Activated CD4-positive, alpha-beta T cell treated with anti-CD3 and anti-CD28 coated beads for 48 hours (primary cell): ENCODE measurements around the gene CIDEB.
A peak's percentile ranks its signal among the peaks of the same experiment; 100 is the strongest.

Source experiments
- DNase-seq: peaks from one replicate; pipeline ENCODE4 v3.0.0-alpha.2; 2020

CIDEB gene

DNA sequence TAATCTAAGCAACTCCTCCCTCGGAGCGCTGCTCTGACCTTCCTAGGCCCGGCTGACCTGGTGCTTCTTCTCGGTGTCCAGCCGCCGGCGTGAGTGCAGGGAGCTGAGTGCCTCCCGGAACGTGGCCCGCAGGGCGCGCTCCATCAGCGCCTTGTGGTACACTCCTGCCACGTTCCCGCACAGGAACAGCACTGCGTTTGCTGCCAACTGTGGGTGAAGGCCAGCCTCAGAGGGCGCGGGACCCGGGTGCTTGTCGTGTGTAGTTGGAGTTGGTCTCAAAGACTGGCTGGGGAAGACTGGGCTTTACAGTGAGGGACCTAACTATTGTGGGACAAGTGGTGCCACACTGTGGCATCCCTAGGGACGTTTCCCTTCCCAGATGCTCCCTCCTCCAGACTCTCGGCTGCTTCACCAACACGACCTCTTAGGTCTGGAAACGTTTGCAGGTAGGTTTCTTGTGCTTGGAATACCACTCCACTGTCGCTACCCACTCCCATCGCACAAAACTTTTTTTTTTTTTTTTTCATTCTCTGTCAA, 24.0 kb upstream of the CIDEB start:
- no peak for DNase-seq

DNA sequence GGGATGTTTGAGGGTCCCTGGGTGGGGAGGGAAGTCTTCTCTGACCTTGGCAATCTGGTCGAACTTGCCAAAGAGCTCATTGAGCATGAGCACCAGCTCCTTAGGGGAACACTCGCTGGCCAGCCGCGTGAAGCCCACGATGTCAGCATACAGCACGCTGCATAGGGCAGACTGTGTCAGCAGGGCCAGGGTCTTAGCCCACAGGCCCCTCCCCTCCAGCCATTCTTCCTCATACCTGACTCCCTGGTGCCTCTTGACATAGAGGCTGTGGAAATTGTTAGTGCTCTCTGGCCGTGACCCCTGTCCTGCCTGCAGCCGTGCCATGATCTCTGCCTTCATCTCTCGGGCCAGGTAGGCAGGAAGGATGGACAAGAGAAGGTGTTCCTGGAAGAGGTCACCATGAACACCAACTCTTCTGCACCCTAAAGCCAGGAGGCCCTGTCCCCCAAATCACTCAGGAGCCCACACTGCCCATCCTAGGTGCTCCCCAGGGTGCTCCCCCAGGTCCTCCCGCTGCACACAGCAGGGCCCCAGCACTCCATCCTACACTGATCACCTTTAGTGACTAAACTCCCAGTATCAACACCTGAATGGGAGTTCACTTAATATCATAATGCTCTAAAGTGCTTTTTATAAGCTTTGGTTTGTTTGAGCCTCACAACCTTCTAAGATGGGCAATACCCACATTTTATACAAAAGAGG, 23.3 kb upstream of the CIDEB start:
- DNase-seq, result no peak

DNA sequence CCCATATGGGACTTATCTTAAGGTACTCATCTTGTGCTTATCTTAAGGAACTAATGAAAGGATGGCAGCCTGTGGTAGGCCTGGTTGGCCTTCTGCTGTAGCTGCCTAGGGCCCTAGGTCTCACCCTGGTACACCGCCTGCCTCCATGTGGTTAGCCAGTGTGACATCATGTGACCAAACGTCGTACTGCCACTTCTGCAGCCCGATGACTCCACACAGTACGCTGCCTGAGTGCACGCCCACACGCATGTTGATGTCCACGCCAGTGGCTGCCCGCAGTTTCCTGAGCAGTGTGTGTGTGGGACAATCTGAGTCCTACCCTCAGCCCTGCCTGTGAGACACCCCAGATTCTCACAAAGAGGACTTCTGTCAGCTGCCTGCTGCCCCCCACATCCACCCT, 22.0 kb upstream of the CIDEB start:
- peak; percentile 59 for DNase-seq

DNA sequence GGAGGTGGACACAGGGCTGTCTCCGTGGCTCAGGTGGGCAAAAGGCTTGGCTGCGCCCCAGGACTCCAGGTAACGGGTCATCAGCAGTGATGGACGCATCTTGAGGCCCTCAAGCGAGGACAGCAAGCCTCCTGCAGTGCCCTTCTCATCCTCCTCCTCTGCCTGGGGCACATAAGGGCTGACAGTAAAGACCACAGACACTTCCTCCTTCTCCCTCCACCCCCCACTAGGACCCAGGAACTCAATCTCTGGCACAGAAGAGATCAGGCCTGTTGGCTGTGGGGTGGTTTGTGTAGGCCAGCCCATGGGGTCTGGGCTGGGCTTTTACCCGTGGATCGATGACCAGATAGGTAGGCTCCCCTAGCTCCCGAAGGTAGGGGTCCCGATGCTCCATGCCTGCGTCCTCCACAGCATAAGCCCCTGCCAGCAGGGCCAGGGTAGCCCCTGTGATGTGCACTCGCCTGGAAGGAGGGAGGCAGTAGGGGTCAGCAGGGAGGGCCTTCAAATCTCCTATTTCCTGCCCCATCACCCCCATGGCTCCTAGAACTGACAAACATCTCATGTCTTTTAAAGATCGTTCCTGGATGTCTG, 21.4 kb upstream of the CIDEB start:
- no peak for DNase-seq

DNA sequence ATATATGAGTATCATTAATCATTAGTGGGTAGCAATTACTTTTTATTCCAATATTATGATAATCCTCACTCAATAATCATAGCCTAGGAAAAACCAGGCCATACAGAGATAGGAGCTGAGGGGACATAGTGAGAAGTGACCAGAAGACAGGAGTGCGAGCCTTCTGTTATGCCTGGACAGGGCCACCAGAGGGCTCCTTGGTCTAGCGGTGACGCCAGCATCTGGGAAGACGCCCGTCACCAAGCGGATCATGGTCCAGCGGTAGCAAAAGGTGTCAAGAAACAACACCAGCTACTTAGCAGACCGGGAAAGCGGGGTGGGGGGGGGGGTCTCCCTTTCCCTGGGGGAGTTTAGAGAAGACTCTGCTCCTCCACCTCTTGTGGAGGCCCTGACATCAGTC, 20.1 kb upstream of the CIDEB start:
- DNase-seq, result peak; percentile 36

DNA sequence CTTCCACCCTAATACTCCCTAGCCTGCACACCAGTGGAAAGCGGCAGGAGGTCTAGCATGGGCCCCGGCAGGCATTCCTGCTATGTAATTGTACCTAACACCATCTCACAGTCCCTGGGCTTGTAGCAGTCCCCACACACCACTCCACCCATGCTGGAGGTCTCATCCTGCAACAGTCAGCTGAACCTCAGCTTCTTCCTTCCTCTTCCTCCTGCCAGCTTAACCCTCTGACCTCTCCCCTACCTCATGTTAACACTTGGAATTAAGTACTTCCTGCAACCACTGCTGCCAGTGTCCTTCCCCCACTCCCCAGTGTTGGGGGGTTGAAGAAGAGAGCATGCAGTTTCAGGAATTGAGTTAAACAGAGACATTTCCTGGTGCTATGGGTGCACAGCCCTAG, 19.5 kb upstream of the CIDEB start:
- DNase-seq, result no peak

DNA sequence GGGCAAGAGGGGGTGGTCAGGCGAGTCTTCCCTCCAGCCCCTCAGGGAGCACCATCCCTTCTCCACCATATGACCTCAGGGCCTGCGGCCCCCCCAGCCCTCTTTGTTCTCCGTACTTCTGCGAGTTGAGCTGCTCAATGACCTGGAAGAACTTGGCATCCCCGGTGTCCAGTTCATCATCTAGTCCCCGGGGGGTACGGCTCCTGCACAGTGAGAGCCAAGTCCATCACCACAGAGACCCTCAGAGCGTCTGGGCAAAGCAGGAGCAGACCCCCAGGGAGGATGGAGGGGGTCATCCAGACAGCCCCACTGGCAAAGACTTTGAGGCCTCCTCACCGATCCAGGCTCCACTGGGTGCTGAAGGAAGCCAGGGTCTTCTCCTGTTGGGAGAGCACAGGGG, 18.2 kb upstream of the CIDEB start:
- DNase-seq, result no peak

DNA sequence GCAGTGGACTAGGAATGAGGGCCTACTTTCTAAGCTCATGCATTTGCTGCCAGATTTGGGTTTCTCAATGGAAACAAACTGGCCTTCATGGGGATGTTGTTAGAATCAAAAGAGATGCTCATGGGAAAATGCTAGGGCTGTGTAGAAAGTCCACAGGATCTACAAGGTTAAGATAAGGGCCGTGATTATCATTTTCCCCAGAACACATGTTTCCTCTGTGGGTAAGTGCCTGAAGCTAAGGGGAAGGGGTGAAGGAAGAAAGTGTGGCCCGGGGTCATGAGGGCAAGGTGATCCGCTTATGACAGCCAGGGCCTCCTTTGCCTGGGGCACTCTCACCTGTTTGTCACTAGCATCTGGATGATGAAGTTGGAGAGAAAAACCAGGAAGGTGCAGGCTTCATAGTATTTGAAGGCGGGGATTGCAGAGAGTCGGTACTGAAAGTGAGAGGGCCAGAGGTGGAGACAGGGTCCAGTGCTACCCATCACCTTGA, 17.3 kb upstream of the CIDEB start:
- DNase-seq, result no peak

DNA sequence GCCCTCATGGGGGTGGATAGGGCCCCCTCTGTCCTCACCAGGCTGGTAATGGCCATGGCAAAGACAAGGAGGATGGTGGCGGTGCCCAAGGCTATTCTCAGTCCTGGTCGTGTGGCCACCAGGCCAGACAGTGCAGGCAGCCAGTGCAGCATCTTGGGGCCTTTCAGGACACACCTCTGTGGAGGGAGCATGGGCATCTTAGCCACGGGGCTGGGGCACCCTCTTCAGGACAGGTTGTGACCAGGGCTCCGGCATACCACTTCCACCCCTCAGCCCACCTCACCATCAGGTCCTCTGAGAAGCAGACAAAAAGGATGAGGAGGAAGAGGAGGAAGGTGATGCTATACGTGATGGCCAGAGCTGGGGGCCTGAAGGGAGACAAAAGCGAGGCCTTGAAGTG, 16.2 kb upstream of the CIDEB start:
- no peak for DNase-seq

DNA sequence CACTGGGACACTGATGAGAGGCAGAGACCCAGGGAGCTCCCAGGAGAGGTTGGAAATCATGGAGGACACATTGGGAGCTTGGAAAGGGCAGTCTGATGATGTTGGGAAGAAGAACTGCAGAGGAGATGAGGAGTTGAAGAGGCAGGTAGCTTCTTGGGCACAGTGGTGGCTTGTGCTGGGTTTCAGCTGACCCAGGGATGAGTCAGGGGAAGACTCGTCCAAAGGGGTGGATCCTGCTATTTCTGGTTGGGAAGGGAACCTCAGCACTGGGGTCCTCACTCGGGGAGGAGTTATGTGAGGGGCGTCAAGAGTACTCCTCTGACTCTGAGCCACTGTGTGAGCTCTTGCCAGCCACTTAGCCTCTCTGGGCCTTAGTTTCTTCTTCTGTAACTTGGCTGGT, 15.6 kb upstream of the CIDEB start:
- no peak for DNase-seq

DNA sequence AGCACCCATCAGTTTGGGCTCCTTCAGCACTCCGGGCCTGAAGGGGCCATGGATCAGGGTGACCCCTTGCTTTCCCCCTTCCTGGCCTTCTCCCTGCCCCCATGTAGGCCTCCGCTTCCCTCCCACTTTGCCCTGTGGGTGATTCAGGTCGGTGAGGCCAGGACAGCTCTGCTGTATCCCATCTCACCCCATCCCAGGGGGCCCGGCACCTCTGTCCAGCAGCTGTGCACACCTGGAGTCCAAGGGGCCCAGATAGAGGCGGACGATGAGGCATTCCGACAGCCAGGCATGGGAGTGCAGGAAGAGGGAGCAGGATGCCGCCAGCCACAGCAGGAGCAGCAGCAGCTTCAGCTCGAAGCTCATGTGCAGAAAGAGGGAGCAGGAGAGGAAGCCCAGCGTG, 14.9 kb upstream of the CIDEB start:
- no peak for DNase-seq

DNA sequence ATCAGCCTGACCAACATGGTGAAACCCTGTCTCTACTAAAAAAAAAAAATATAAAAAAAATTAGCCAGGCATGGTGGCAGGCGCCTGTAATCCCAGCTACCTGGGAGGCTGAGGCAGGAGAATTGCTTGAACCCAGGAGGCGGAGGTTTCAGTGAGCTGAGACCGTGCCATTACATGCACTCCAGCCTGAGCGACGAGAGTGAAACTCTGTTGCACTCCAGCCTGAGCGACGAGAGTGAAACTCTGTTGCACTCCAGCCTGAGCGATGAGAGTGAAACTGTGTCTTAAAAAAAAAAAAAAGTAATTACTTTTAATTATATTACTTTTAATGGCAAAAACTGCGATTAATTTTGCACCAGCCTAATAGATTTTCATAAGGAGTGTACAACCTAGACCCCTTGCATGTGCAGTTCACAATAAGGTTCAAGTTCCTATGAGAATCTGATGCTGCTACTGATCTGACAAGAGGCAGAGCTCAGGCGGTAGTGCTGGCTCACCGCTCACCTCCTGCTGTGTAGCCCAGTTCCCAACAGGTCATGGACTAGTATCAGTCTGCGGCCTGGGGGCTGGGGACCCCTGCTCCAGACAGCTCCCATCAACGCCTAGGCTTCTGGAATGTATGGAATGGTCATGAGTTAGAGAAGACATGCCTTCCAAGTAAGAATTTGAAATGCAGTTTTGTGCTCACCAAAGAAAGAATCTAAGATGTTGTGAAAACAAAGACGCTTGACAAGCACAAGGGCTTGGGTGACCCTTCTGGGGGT, 13.6 kb upstream of the CIDEB start:
- DNase-seq, result no peak

DNA sequence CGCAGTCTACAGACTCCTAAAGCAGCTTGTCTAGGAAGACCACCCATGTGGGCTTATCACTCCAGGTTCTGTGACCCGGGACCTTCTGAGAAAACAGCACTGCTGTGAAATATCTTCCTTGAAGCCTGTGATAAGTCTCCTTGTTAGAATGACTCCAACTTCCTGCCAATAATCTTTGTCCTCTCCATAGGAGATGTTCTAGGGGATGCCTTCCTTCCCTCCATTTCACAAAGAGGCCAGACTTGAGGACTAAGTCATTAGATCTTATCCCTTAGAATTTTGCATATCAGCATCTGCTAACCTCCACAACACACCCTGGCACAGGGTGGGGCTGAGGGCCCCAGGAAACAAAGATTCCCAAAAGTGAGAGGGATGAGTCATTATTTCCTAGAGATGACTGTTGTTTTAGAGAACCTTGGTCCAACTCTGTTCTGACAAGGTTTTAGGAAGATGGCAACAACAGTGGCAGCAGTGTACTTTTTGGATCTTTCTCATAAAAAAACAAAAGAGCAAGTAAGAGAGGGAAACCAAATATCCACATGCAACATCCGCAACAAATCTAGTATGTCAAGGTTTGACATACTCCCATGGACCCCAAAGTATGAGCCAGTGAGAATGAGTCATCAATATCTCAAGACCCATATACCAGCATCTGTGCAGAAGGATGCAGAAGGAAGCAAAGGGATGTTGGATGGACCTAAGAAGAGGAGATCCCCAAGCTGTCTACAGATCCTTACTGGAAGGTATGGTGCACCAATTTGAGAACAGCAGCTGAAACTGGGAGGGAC, 9.6 kb upstream of the CIDEB start:
- no peak for DNase-seq

DNA sequence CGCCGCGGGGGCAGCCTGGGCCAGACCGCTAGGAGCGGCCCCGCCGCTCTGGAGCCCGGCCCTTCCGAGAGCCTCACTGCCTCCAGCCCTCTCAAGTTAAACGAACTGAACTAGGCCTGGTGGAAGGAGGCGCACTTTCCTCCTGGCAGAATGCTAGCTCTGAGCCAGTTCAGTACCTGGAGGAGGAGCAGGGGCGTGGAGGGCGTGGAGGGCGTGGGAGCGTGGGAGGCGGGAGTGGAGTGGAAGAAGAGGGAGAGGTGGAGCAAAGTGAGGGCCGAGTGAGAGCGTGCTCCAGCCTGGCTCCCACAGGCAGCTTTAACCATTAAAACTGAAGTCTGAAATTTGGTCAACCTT, 8.8 kb upstream of the CIDEB start:
- DNase-seq, result no peak

DNA sequence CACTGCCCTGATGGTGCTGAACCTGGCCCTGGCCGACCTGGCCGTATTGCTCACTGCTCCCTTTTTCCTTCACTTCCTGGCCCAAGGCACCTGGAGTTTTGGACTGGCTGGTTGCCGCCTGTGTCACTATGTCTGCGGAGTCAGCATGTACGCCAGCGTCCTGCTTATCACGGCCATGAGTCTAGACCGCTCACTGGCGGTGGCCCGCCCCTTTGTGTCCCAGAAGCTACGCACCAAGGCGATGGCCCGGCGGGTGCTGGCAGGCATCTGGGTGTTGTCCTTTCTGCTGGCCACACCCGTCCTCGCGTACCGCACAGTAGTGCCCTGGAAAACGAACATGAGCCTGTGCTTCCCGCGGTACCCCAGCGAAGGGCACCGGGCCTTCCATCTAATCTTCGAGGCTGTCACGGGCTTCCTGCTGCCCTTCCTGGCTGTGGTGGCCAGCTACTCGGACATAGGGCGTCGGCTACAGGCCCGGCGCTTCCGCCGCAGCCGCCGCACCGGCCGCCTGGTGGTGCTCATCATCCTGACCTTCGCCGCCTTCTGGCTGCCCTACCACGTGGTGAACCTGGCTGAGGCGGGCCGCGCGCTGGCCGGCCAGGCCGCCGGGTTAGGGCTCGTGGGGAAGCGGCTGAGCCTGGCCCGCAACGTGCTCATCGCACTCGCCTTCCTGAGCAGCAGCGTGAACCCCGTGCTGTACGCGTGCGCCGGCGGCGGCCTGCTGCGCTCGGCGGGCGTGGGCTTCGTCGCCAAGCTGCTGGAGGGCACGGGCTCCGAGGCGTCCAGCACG, 8.2 kb upstream of the CIDEB start:
- no peak for DNase-seq

DNA sequence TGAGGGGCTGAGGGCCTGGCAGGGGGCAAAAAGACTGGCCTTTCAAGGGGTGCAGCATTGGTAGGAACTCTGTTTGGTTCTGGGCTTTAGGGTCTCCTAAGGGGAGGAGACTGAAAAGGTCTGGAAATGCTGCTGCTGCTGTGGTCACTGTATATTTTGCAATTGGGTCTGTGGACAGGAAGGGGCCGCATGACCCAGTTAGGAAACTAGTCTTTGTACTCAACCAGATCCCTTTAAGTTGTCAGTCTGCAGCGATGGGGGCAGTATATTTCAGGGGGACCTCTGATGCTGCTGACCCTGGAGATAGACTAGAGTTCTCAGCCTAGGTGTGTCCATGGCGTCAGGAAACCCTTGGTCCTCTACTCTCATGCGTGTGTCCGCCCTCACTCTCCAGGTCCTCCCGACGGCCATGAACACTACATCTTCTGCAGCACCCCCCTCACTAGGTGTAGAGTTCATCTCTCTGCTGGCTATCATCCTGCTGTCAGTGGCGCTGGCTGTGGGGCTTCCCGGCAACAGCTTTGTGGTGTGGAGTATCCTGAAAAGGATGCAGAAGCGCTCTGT, 7.5 kb upstream of the CIDEB start:
- no peak for DNase-seq

DNA sequence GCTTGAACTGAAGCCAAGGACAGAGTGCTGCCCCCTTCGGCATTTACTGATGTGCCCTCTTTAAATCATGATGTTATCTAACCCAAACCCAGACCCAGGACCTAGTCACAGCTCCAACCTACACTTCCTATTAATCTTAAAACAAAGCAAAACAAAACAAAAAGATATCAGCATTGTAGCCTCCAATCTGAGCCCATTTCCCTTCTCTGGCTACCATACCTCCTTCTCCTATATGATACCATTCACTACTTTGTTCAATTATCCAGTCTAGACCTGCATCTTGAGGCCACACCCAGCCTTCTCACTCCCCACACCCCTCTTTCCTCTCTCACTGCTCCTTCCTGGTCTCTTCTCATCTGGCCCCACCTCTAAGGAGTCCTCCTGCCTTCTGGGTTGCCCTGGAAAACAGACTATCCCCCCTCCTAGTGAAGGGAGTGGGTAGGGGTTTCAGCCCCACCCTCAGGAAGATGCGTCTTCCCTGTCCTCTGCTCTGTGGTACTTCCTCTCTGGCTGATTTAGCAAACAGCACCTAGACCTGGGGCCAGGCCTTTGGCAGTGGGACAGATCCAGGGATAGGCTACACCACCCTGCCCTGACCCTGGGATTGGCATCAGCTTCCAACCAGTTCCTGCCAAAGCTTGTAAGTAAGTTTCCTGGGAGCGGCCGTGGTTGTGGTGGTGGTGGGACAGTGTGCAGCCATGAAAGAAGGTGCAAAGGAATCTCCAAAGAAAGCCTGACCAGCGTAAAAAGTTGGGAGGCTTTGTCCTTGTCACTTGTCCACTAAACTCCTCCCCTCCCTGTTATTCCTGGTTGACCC, 6.8 kb upstream of the CIDEB start:
- DNase-seq, result no peak

DNA sequence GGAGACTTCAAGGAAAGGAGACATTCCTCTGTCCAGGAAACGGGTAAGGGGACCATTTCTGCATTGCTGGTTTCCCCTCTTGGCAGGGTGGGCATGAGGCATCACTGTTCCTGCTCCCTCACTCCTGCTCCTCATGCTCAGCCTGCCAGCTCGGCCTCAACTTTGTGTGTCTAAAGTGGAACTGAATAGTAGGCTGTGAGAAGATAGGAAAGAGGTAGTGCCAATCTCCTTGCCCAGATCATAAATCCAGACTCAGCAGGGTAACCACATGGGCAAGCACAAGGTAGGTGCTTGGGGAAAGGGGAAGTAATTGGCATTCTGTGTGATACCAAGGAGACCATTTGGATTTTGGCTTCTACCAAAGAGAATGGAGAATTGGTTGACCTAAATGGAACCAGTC, 6.1 kb upstream of the CIDEB start:
- no peak for DNase-seq

DNA sequence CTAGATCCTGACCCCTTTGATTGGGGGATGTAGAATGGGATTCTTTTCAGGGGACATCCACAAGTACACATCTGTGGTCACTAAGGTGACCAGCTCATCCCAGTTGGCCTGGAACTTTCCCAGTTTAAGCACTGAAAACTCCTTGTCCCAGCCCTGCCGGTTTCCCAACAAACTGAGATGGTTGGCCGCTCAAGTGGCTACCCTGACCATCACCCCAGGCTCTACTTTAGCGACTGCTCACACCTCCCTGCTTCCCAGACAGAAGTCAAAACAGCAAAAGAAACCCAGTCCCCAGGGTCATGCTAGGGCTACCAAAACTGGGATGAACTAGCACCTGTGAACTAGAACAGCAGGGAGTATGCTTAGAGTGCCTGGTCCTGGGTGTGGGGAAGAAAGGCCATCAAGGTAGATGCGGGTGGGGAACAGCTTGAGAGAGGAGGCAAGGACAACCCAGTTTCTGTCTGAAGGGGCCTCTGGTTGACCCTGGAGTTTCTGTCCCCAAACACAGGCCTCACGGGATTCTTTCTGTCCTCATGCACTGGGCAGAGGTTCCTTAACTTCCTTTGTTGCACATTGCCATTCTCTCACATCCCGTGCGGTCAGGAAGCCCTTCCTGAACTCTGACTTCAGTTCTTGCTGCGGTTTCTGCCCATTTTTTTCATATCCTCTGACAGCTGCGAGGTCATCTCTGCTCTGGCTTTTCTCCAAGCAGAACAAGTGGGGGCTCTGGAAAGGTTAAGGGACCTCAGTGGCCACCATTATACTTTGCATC, 5.1 kb upstream of the CIDEB start:
- peak; percentile 23 for DNase-seq
